PFSK-1 (cell line): Measurements from ENCODE around the gene PPP4R3B.

Experiments
- FOXP2 ChIP-seq: optimal IDR thresholded peaks from 2 replicates; pipeline ENCODE3; 2011; ENCODE audit warnings: borderline replicate concordance, control low read depth, inconsistent platforms; ENCODE audit not compliant: insufficient read depth; ENCODE audit errors: extremely low read length, extremely low read depth
- POLR2AphosphoS5 ChIP-seq: IDR thresholded peaks from 2 replicates; pipeline ENCODE4 v1.6.1; 2012; ENCODE audit warnings: low read depth, mild to moderate bottlenecking, control low read depth, low read length, moderate library complexity
- REST ChIP-seq, 2 experiments: IDR thresholded peaks; 2 replicates each; pipeline versions ENCODE4 v1.6.1 to v1.8.0; 2011 to 2012; ENCODE audit warnings: low read depth in 2 of 2, low read length in 2 of 2, control low read depth in 1 of 2, inconsistent platforms in 1 of 2, mild to moderate bottlenecking in 1 of 2, moderate library complexity in 1 of 2; ENCODE audit not compliant: insufficient read depth in 1 of 2
- SIN3A ChIP-seq: IDR thresholded peaks from 2 replicates; pipeline ENCODE4 v1.6.1; 2012; ENCODE audit warnings: mild to moderate bottlenecking, low read length, moderate library complexity, borderline replicate concordance; ENCODE audit not compliant: insufficient read depth
- TAF1 ChIP-seq: IDR thresholded peaks from 2 replicates; pipeline ENCODE4 v1.6.1; 2012; ENCODE audit warnings: low read length, control low read depth, borderline replicate concordance; ENCODE audit not compliant: insufficient read depth

PPP4R3B gene

GRCh38 chr2:55595536-55595935 lies 21.9 kb downstream of the PPP4R3B start:
- TF ChIP-seq FOXP2: no peak
- no peak for TF ChIP-seq SIN3A
- TF ChIP-seq REST (IDR thresholded peaks at IDR 0.05; ENCODE audit: insufficient read depth in 1 of 2, low read depth in 2 of 2, low read length in 2 of 2): no peak
- no peak for TF ChIP-seq TAF1
- no peak for TF ChIP-seq POLR2AphosphoS5

- TF ChIP-seq REST (IDR thresholded peaks at IDR 0.05; ENCODE audit: insufficient read depth in 1 of 2, low read depth in 2 of 2, low read length in 2 of 2): no peak
- no peak for TF ChIP-seq POLR2AphosphoS5
- no peak for TF ChIP-seq FOXP2
- no peak for TF ChIP-seq TAF1
- no peak for TF ChIP-seq SIN3A
Measured at GRCh38 chr2:55592130-55592529, 25.3 kb downstream of the PPP4R3B start.

GRCh38 chr2:55590810-55591440 lies 26.5 kb downstream of the PPP4R3B start:
- TF ChIP-seq TAF1 (no peak), POLR2AphosphoS5 (no peak), REST (IDR thresholded peaks at IDR 0.05; ENCODE audit: insufficient read depth in 1 of 2, low read depth in 2 of 2, low read length in 2 of 2) (no peak), FOXP2 (no peak), SIN3A (no peak)

- TF ChIP-seq TAF1 (no peak), REST (IDR thresholded peaks at IDR 0.05; ENCODE audit: insufficient read depth in 1 of 2, low read depth in 2 of 2, low read length in 2 of 2) (no peak), SIN3A (no peak), POLR2AphosphoS5 (no peak), FOXP2 (no peak)
Measured at GRCh38 chr2:55585451-55586080, 31.9 kb downstream of the PPP4R3B start.
